Lower lobe of right lung (tissue), 2 donors: ENCODE data around the gene SOX15. TPM values are rescaled to one million over a fixed set of nuclear protein-coding genes. Genes with fewer than 3 reads are reported as not detected.

ENCODE experiments used
- ATAC-seq, 2 donors: fragments of 200-7000 bp; cut with Tn5 transposase; one replicate each; pipeline ENCODE4 v1.9.1; 2020 to 2022; ENCODE audit warnings: mild to moderate bottlenecking in 2 of 2, moderate library complexity in 2 of 2
- DNase-seq: peaks from one replicate; pipeline ENCODE4 v3.0.0-alpha.2; 2020
- H3K27ac ChIP-seq: fragments of 200-600 bp; one replicate; pipeline ENCODE4 v1.8.0; 2022
- H3K27me3 ChIP-seq: fragments of 200-600 bp; one replicate; pipeline ENCODE4 v1.8.0; 2022; ENCODE audit warnings: low read depth
- H3K36me3 ChIP-seq: fragments of 200-600 bp; one replicate; pipeline ENCODE4 v1.8.0; 2022; ENCODE audit warnings: mild to moderate bottlenecking
- H3K4me1 ChIP-seq: fragments of 200-600 bp; one replicate; pipeline ENCODE4 v1.8.0; 2022
- H3K4me3 ChIP-seq: fragments of 200-600 bp; one replicate; pipeline ENCODE4 v1.8.0; 2022; ENCODE audit warnings: mild to moderate bottlenecking
- H3K9me3 ChIP-seq: fragments of 200-600 bp; one replicate; pipeline ENCODE4 v1.8.0; 2022
- intact Hi-C: fragments of 100-400 bp; cut with DNase I; formaldehyde crosslinking; loops from one replicate; pipeline ENCODE4 v1.11.0; 2022
- total RNA-seq: library from RNA; stranded (reverse); fragmentation: NEBNext Ultra II Directional; extraction: Animal tissue kit (Norgen Biotek cat#: 25700); gene quantifications from one replicate; pipeline ENCODE4 v1.2.1, GENCODE V29; 2021
- TF ChIP-seq, protein P1 (sequence below): fragments of 200-600 bp; IDR thresholded peaks from one replicate; pipeline ENCODE4 v1.8.0; 2022; ENCODE audit warnings: antibody characterized with exemption, mild to moderate bottlenecking
- donor health status: DM: no; HTN: yes; CAD: no; lungs with severe emphysema.

SOX15 gene
- total RNA-seq, 1 donor from 2014 or later: 0.47 TPM

GRCh38 chr17:7588553-7589203, 1.2 kb downstream of the SOX15 start:
- DNase-seq (no peak), ATAC-seq (no peak)
- Histone ChIP-seq H3K9me3 (no peaks in the 10 kb centered on the region), H3K36me3 (peaks cover 64% of the 10 kb centered on the region), H3K27me3 (no peaks in the 10 kb centered on the region), H3K4me3 (peak overlapping the region; percentile 40), H3K27ac (peak overlapping the region; percentile 49), H3K4me1 (peaks cover 33% of the 10 kb centered on the region)
- intact Hi-C loops: no loop called here
- TF ChIP-seq, protein P1, sequence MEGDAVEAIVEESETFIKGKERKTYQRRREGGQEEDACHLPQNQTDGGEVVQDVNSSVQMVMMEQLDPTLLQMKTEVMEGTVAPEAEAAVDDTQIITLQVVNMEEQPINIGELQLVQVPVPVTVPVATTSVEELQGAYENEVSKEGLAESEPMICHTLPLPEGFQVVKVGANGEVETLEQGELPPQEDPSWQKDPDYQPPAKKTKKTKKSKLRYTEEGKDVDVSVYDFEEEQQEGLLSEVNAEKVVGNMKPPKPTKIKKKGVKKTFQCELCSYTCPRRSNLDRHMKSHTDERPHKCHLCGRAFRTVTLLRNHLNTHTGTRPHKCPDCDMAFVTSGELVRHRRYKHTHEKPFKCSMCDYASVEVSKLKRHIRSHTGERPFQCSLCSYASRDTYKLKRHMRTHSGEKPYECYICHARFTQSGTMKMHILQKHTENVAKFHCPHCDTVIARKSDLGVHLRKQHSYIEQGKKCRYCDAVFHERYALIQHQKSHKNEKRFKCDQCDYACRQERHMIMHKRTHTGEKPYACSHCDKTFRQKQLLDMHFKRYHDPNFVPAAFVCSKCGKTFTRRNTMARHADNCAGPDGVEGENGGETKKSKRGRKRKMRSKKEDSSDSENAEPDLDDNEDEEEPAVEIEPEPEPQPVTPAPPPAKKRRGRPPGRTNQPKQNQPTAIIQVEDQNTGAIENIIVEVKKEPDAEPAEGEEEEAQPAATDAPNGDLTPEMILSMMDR: no peak

DNA sequence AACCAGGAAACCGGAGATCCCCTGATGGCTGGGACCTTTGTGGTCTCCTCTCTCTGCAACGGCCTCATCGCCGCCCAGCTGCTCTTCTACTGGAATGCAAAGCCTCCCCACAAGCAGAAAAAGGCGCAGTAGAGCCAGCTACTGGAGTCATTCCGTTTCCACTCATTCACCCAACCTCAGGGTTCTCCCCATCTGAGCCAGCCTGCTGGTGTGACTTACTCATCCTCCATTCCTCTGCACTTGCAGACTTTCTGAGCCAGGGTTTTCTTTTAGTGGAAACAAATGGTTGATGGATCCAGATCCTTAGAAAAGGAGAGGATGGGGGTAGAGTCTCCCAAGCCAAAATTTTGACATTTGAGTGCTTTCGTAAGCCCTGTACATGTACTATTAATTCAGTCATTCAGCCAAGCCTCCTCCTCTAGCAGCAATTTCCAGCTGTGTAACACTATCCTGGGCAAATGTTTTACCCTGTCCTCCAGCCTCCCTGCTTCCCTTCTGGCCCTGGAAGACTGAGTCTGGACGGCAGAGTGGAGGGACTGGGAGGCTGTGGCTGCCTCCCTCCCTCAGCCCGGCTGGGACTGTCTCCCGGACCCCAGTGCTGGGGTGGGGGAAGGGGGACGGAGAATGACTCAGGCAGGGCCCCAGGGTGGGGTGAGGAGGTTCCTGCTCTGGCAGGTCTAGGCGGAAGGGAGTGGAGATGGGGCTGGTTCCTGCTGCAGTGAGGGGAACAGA, 2.3 kb downstream of the SOX15 start:
- TF ChIP-seq, protein P1: no peak
- no peak for DNase-seq
- H3K27ac ChIP-seq: no peak overlapping the region
- peaks cover 53% of the 10 kb centered on the region for H3K36me3 ChIP-seq
- intact Hi-C loops: no loop called here
- ATAC-seq: no peak
- peaks cover 41% of the 10 kb centered on the region for H3K4me1 ChIP-seq
- H3K4me3 ChIP-seq: no peak overlapping the region
- H3K9me3 ChIP-seq: no peaks in the 10 kb centered on the region
- H3K27me3 ChIP-seq: no peaks in the 10 kb centered on the region

GRCh38 chr17:7586673-7587419, 3.0 kb downstream of the SOX15 start:
- intact Hi-C loops: no loop called here
- Histone ChIP-seq H3K27ac (no peak overlapping the region), H3K36me3 (peaks cover 45% of the 10 kb centered on the region), H3K4me3 (no peak overlapping the region), H3K9me3 (no peaks in the 10 kb centered on the region), H3K4me1 (peaks cover 48% of the 10 kb centered on the region), H3K27me3 (no peaks in the 10 kb centered on the region)
- ATAC-seq: no peak
- DNase-seq: no peak
- TF ChIP-seq, protein P1: no peak

DNA sequence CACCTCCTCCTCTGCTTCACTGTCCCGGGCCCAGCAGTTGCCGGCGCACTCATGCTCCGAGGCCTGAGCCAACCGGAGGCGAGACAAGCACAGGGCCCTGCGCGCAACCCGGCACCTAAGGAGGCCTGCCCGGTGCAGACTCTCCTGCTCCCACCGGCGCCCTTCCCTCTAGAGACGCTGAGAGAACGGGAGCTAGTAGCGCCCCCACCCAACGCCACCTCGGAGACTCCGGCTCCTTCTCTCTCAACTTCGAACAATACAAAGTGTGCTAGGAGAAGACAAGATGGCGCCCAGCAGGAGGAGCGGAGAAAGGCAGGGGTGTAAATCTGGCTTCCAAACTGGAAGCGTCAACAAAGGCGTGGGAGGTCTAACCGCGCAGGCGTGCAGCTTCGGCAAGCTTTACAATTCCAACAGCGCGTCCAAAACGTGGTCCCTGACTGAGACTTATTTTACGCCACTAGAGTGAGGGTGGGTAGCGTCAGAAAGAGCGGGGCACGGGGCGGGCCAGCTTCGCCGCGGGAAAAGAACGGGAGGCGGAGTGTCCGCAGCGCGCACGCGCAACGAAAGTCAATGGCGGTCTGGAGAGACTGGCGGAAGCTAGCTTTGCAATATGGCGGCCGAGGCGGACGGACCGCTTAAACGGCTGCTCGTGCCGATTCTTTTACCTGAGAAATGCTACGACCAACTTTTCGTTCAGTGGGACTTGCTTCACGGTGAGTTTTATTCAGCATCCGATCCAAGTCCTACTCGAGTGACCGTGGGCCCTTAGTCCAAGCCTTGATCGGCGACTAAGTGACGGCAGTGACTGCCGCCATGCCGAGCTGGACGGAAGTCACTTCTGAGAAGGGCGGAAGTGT, 6.4 kb downstream of the SOX15 start, which contains the start of gene MPDU1:
Gene MPDU1 (plus strand): TSS at position 600 of the 857 bp plus-strand sequence. CDS start 11 bp downstream, at position 611.
- Histone ChIP-seq H3K4me3 (peak within 1 kb of the TSS; percentile 78), H3K4me1 (peaks cover 59% of the 10 kb centered on the region), H3K27me3 (no peaks in the 10 kb centered on the region), H3K27ac (peak within 1 kb of the TSS; percentile 97), H3K36me3 (peaks cover 29% of the 10 kb centered on the region), H3K9me3 (no peaks in the 10 kb centered on the region)
- intact Hi-C loops: no loop called here
- peak; percentile 97 for DNase-seq
- peak; percentile 91 to 92 for ATAC-seq
- TF ChIP-seq, protein P1: no peak
